ENCODE data around the gene CASP3. TPM values are rescaled to one million over a fixed set of nuclear protein-coding genes. Genes with fewer than 3 reads are reported as not detected.
"Not testable (repeated sequence)": the region's sequence is repeated elsewhere in the genome, so short reads cannot be mapped to it uniquely, and the experiment has no call there.

CASP3 gene
- total and polyA plus RNA-seq, 7 donors, result 13.8 to 49.7 (median 20.9) TPM

- H3K9me3 ChIP-seq, result no peaks in the 10 kb centered on the region
- ATAC-seq (no peak), DNase-seq (no peak)
- no peak for TF ChIP-seq CTCF (IDR thresholded peaks at IDR 0.05)
- H3K27ac ChIP-seq, result no peak overlapping the region
- WGBS, 3 donors, result 91 to 96% (median 95%) methylated on average over 4 of the region's 4 CpGs
- H3K36me3 ChIP-seq (ENCODE audit: insufficient read depth in 1 of 2, low read depth in 1 of 2), result peaks cover 9 to 81% of the 10 kb centered on the region in 2 donors
- no peak overlapping the region for H3K4me3 ChIP-seq
- no peaks in the 10 kb centered on the region for H3K27me3 ChIP-seq (ENCODE audit: insufficient read depth in 3 of 3, low read length in 2 of 3)
- no peaks in the 10 kb centered on the region for H3K4me1 ChIP-seq
- intact Hi-C loops (cut with DNase I), result no loop called here
These were observed 21.1 kb downstream of the CASP3 start for GRCh38 chr4:184628103-184628502.

GRCh38 chr4:184625783-184626596, 23.3 kb downstream of the CASP3 start:
- 88 to 90% (median 90%) methylated on average over 11 of the region's 11 CpGs for WGBS, 3 donors
- intact Hi-C loops (cut with DNase I); H3K9me3 ChIP-seq; H3K27me3 ChIP-seq (ENCODE audit: insufficient read depth in 3 of 3, low read length in 2 of 3); H3K4me1 ChIP-seq; H3K4me3 ChIP-seq; H3K27ac ChIP-seq; DNase-seq; ATAC-seq: not testable (repeated sequence)
- peaks cover 9 to 60% of the 10 kb centered on the region in 2 donors for H3K36me3 ChIP-seq (ENCODE audit: insufficient read depth in 1 of 2, low read depth in 1 of 2)

GRCh38 chr4:184624972-184625554, 24.2 kb downstream of the CASP3 start:
- ATAC-seq (no peak), DNase-seq (no peak)
- no peak overlapping the region for H3K4me3 ChIP-seq
- intact Hi-C loops (cut with DNase I), result no loop called here
- no peak overlapping the region for H3K27ac ChIP-seq
- H3K27me3 ChIP-seq (ENCODE audit: insufficient read depth in 3 of 3, low read length in 2 of 3), result no peaks in the 10 kb centered on the region
- no peaks in the 10 kb centered on the region for H3K4me1 ChIP-seq
- H3K9me3 ChIP-seq, result no peaks in the 10 kb centered on the region
- WGBS, 3 donors, result 86 to 92% (median 89%) methylated on average over 7 of the region's 7 CpGs
- H3K36me3 ChIP-seq (ENCODE audit: insufficient read depth in 1 of 2, low read depth in 1 of 2), result peaks cover 6 to 51% of the 10 kb centered on the region in 2 donors
- no peak for TF ChIP-seq CTCF (IDR thresholded peaks at IDR 0.05)

GRCh38 chr4:184624504-184624903, 24.7 kb downstream of the CASP3 start:
- ATAC-seq; H3K4me1 ChIP-seq; DNase-seq; H3K4me3 ChIP-seq; H3K9me3 ChIP-seq; H3K27ac ChIP-seq; intact Hi-C loops (cut with DNase I); H3K27me3 ChIP-seq (ENCODE audit: insufficient read depth in 3 of 3, low read length in 2 of 3): not testable (repeated sequence)
- H3K36me3 ChIP-seq (ENCODE audit: insufficient read depth in 1 of 2, low read depth in 1 of 2), result peaks cover 5 to 45% of the 10 kb centered on the region in 2 donors
- 95 to 99% (median 97%) methylated on average over 3 of the region's 3 CpGs for WGBS, 3 donors

- H3K36me3 ChIP-seq (ENCODE audit: insufficient read depth in 1 of 2, low read depth in 1 of 2), result peaks cover 0 to 17% of the 10 kb centered on the region in 2 donors
- WGBS, 3 donors, result 49 to 57% (median 53%) methylated on average over 3 of the region's 3 CpGs
- no peak for TF ChIP-seq CTCF (IDR thresholded peaks at IDR 0.05)
- intact Hi-C loops (cut with DNase I), result no loop called here
- no peaks in the 10 kb centered on the region for H3K9me3 ChIP-seq
- no peaks in the 10 kb centered on the region for H3K4me1 ChIP-seq
- no peak overlapping the region for H3K4me3 ChIP-seq
- no peak for ATAC-seq
- no peak for DNase-seq
- no peaks in the 10 kb centered on the region for H3K27me3 ChIP-seq (ENCODE audit: insufficient read depth in 3 of 3, low read length in 2 of 3)
- no peak overlapping the region for H3K27ac ChIP-seq
These were observed 27.7 kb downstream of the CASP3 start for GRCh38 chr4:184621518-184621917.
